ENCODE results near the gene CARMIL1.

DNA sequence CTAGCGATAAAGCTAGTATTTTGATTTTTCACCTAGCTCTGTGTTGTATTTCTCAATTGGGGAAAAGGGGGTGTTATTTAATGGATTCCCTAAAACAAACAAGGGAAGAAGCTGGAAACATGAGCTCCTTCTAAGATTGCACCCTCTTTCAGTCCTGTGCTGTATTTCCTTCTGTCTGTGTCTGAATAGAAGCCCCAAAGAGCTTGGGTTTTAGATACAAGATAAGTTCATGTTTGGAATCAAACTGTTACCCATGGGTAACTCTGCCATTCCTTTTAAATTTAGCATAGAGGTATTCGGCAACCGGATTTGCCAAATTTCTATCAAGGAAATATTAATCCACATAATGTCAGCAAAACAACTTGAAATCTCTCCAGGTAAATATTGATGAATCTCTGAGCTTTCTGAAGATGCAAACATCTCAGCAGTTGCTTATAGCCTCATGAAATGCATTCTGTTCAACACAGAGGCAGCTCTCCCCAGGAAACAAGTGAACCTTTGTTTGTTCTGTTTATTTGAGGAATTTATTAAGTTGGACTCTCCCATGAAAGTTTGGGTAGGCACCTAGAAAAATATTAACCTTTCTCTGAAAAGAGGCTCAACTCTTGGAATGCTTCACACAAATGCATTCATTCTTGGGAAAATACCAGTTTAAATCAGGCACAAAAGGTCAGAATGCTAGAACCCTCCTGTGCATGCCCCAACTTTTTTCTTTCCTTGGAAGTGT is 362.9 kb downstream of the CARMIL1 start:
- TF ChIP-seq POLR2A (IDR thresholded peaks at IDR 0.05): no peak
- no peak for TF ChIP-seq CTCF (IDR thresholded peaks at IDR 0.05)
